Measurements from ENCODE around the gene GSX2. TPM values are rescaled to one million over a fixed set of nuclear protein-coding genes. Genes with fewer than 3 reads are reported as not detected.
"Not testable (repeated sequence)": the region's sequence is repeated elsewhere in the genome, so short reads cannot be mapped to it uniquely, and the experiment has no call there.

GSX2 gene
- total RNA-seq, 1 donor, result not detected

- no peak for DNase-seq (ENCODE audit: insufficient read length, low spot score, missing footprints)
- H3K4me3 ChIP-seq (ENCODE audit: insufficient read depth, low read length), result peak overlapping the region; percentile 33
- H3K36me3 ChIP-seq (ENCODE audit: insufficient read depth, low read length), result no peaks in the 10 kb centered on the region
- no peaks in the 10 kb centered on the region for H4K20me1 ChIP-seq (ENCODE audit: insufficient read depth, low read length)
- H3K4me1 ChIP-seq (ENCODE audit: insufficient read depth, low read length), result no peaks in the 10 kb centered on the region
- TF ChIP-seq CTCF (IDR thresholded peaks at IDR 0.05; ENCODE audit: extremely low read depth, low read depth, low read length), result no peak
- no peaks in the 10 kb centered on the region for H3K79me2 ChIP-seq (ENCODE audit: insufficient read depth, low read length)
- H3K9me3 ChIP-seq (ENCODE audit: low read depth, low read length), result no peaks in the 10 kb centered on the region
- H2AFZ ChIP-seq (ENCODE audit: low read length), result peak overlapping the region; percentile 60
- peaks cover 22% of the 10 kb centered on the region for H3K27me3 ChIP-seq (ENCODE audit: insufficient read depth, low read length)
- no peak overlapping the region for H3K27ac ChIP-seq (ENCODE audit: low read depth, low read length)
- H3K4me2 ChIP-seq (ENCODE audit: insufficient read depth, low read length), result peak overlapping the region; percentile 46
Observed at GRCh38 chr4:54109241-54110018, 9.5 kb downstream of the GSX2 start.

- no peaks in the 10 kb centered on the region for H4K20me1 ChIP-seq (ENCODE audit: insufficient read depth, low read length)
- H3K9me3 ChIP-seq (ENCODE audit: low read depth, low read length), result no peaks in the 10 kb centered on the region
- peak overlapping the region; percentile 60 for H2AFZ ChIP-seq (ENCODE audit: low read length)
- peaks cover 20% of the 10 kb centered on the region for H3K27me3 ChIP-seq (ENCODE audit: insufficient read depth, low read length)
- no peak for DNase-seq (ENCODE audit: insufficient read length, low spot score, missing footprints)
- H3K4me2 ChIP-seq (ENCODE audit: insufficient read depth, low read length), result peak overlapping the region; percentile 46
- H3K4me3 ChIP-seq (ENCODE audit: insufficient read depth, low read length), result peak overlapping the region; percentile 33
- no peak overlapping the region for H3K27ac ChIP-seq (ENCODE audit: low read depth, low read length)
- no peaks in the 10 kb centered on the region for H3K4me1 ChIP-seq (ENCODE audit: insufficient read depth, low read length)
- no peaks in the 10 kb centered on the region for H3K36me3 ChIP-seq (ENCODE audit: insufficient read depth, low read length)
- TF ChIP-seq CTCF (IDR thresholded peaks at IDR 0.05; ENCODE audit: extremely low read depth, low read depth, low read length), result no peak
- no peaks in the 10 kb centered on the region for H3K79me2 ChIP-seq (ENCODE audit: insufficient read depth, low read length)
Observed at GRCh38 chr4:54110019-54110416, 10.1 kb downstream of the GSX2 start.

GRCh38 chr4:54113206-54113605, 13.2 kb downstream of the GSX2 start:
- not testable (repeated sequence) for H2AFZ ChIP-seq (ENCODE audit: low read length); H3K4me2 ChIP-seq (ENCODE audit: insufficient read depth, low read length); H3K36me3 ChIP-seq (ENCODE audit: insufficient read depth, low read length); DNase-seq (ENCODE audit: insufficient read length, low spot score, missing footprints); H4K20me1 ChIP-seq (ENCODE audit: insufficient read depth, low read length); H3K4me3 ChIP-seq (ENCODE audit: insufficient read depth, low read length); H3K79me2 ChIP-seq (ENCODE audit: insufficient read depth, low read length); H3K4me1 ChIP-seq (ENCODE audit: insufficient read depth, low read length); H3K9me3 ChIP-seq (ENCODE audit: low read depth, low read length); H3K27ac ChIP-seq (ENCODE audit: low read depth, low read length)
- peaks cover 17% of the 10 kb centered on the region for H3K27me3 ChIP-seq (ENCODE audit: insufficient read depth, low read length)

GRCh38 chr4:54116246-54116645, 16.3 kb downstream of the GSX2 start:
- not testable (repeated sequence) for H3K9me3 ChIP-seq (ENCODE audit: low read depth, low read length); H3K27ac ChIP-seq (ENCODE audit: low read depth, low read length); H3K4me1 ChIP-seq (ENCODE audit: insufficient read depth, low read length); H4K20me1 ChIP-seq (ENCODE audit: insufficient read depth, low read length); DNase-seq (ENCODE audit: insufficient read length, low spot score, missing footprints); H3K27me3 ChIP-seq (ENCODE audit: insufficient read depth, low read length); H3K4me3 ChIP-seq (ENCODE audit: insufficient read depth, low read length); H2AFZ ChIP-seq (ENCODE audit: low read length); H3K36me3 ChIP-seq (ENCODE audit: insufficient read depth, low read length); H3K4me2 ChIP-seq (ENCODE audit: insufficient read depth, low read length); H3K79me2 ChIP-seq (ENCODE audit: insufficient read depth, low read length)

- Histone ChIP-seq H3K36me3 (ENCODE audit: insufficient read depth, low read length) (no peaks in the 10 kb centered on the region), H2AFZ (ENCODE audit: low read length) (no peak overlapping the region), H3K27me3 (ENCODE audit: insufficient read depth, low read length) (no peaks in the 10 kb centered on the region), H3K27ac (ENCODE audit: low read depth, low read length) (no peak overlapping the region), H3K4me3 (ENCODE audit: insufficient read depth, low read length) (no peak overlapping the region), H3K4me1 (ENCODE audit: insufficient read depth, low read length) (no peaks in the 10 kb centered on the region), H3K4me2 (ENCODE audit: insufficient read depth, low read length) (no peak overlapping the region), H3K9me3 (ENCODE audit: low read depth, low read length) (no peaks in the 10 kb centered on the region), H4K20me1 (ENCODE audit: insufficient read depth, low read length) (no peaks in the 10 kb centered on the region), H3K79me2 (ENCODE audit: insufficient read depth, low read length) (no peaks in the 10 kb centered on the region)
- TF ChIP-seq CTCF (IDR thresholded peaks at IDR 0.05; ENCODE audit: extremely low read depth, low read depth, low read length), result no peak
- no peak for DNase-seq (ENCODE audit: insufficient read length, low spot score, missing footprints)
Observed at GRCh38 chr4:54118850-54119589, 19.1 kb downstream of the GSX2 start.
